C4-2B (cell line): ENCODE data around the gene CAPN12.
"Not testable (repeated sequence)": the region's sequence is repeated elsewhere in the genome, so short reads cannot be mapped to it uniquely, and the experiment has no call there.

Source experiments
- H3K27ac ChIP-seq: fragments of 450-650 bp; 2 replicates; pipeline ENCODE4 v1.5.1; 2017
- CTCF ChIP-seq: fragments of 450-650 bp; conservative IDR thresholded peaks from 2 replicates; pipeline ENCODE4 v1.5.1; 2017; ENCODE audit warnings: mild to moderate bottlenecking
- ZFX ChIP-seq: fragments of 450-650 bp; IDR thresholded peaks from 2 replicates; pipeline ENCODE4 v1.6.1; 2017

The CAPN12 gene, protein sequence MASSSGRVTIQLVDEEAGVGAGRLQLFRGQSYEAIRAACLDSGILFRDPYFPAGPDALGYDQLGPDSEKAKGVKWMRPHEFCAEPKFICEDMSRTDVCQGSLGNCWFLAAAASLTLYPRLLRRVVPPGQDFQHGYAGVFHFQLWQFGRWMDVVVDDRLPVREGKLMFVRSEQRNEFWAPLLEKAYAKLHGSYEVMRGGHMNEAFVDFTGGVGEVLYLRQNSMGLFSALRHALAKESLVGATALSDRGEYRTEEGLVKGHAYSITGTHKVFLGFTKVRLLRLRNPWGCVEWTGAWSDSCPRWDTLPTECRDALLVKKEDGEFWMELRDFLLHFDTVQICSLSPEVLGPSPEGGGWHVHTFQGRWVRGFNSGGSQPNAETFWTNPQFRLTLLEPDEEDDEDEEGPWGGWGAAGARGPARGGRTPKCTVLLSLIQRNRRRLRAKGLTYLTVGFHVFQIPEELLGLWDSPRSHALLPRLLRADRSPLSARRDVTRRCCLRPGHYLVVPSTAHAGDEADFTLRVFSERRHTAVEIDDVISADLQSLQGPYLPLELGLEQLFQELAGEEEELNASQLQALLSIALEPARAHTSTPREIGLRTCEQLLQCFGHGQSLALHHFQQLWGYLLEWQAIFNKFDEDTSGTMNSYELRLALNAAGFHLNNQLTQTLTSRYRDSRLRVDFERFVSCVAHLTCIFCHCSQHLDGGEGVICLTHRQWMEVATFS

DNA sequence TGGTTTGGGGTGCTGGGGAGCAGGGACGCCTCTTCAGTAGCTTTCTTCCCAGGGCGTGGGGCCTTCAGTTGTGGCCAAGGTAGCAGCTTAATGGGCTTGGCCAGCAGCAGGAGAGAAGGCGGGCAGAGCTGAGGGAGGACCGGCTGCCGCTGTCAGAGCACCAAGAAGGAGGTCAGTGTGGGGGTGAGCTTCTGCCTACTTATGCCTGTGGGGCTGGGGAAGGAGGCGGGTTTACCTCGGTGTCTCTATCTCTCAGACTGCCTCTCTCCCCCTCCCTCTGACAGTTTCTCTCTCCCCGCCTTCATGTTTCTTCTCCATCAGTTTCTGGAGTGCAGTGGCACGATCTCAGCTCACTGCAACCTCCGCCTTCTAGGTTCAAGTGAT lies at the start of gene CAPN12:
CAPN12 (minus strand) TSS at position 177 of the 384 bp plus-strand sequence. CDS start 309 bp downstream, outside the sequence.
- TF ChIP-seq CTCF, result no peak
- no peak for TF ChIP-seq ZFX
- H3K27ac ChIP-seq, result no peak within 1 kb of the TSS

DNA sequence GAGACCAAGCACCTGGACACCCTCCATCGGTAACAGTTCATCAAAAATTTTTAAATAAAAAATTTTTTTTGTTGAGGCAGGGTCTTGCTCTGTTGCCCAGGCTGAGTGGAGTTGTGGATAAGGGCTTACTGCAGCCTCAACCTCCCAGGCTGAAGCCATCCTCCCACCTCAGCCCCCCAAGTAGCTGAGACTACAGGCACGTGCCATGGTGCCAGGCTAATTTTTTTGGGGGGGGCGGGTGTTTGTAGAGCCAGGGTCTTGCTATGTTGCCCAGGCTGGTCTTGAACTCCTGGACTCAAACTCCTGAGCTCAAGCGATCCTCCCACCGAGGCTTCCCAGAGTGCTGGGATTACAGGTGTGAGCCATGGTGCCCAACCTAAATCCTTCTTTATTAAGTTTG lies 49.4 kb upstream of the CAPN12 start:
- H3K27ac ChIP-seq, result no peak overlapping the region

GRCh38 chr19:38793177-38793576 lies 48.9 kb upstream of the CAPN12 start:
- no peak for TF ChIP-seq CTCF
- no peak for TF ChIP-seq ZFX
- no peak overlapping the region for H3K27ac ChIP-seq

More for the DNA sequence above, 49.4 kb upstream of the CAPN12 start:
- no peak for TF ChIP-seq CTCF
- no peak for TF ChIP-seq ZFX

DNA sequence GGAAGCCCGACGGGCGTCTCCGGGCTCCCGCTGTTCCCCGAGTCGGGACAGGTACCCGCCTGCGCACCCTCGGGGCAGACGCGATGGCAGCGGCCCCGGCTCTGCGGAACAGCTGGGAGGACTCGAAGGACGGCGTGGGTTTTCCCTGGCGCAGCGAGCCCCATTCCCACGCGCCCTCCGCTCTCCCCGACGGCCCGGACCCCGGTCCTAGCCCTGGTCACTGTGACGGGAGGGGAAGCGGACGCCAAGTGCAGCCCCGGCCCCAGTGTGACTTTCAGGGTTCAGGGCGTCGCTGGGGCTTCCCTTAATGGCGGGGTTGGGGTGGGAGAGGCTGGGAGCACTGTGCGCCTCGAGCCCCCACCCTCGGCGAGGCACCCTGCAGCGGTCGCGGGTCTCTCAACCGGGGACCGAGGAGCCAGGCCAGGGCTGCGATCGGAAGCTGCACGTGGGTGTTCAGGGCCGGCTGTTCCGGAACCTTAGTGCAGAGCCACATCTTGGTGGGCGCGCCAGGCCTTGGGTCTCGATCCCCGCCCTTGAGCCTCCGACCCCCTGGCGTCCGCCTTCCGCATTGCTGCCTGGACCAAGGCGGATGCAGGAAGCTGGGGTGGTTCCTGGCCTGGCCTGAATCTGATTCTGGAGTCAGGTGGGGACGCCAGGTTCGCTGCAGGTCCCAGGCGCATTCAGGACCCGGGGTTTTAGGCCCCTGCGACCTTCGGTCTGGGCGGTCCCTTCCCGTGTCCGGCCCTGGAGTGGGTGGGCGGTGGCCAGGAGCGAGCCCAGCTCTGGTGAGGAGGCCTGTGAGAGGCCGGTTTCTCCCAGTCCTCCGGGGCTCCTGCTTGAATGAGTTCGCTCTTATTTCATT lies 48.2 kb upstream of the CAPN12 start:
- H3K27ac ChIP-seq, result no peak overlapping the region
- TF ChIP-seq CTCF, result no peak
- no peak for TF ChIP-seq ZFX

DNA sequence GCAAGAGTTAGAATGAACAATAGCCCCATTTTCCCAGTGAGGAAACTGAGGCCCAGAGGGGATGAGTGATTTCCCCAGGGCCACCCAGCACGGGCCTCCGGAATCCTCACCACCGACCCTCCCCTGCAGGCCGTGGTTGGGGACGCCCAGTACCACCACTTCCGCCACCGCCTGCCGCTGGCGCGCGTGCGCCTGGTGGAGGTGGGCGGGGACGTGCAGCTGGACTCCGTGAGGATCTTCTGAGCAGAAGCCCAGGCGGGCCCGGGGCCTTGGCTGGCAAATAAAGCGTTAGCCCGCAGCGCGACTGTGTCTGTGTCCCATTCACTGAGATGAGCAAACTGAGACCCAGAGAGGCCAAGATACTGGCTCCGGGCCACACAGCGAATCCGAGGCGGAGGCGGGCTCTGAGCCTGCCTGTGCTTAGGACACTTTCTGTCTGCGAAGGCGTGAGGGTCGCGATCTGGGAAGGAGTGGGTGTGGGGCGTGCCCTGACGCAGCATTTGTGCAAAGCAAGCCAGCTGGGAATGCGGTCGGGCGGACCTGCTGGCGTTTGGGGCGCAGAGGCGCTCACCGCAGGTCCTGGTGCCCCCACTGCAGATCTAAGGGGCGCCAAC lies 47.3 kb upstream of the CAPN12 start:
- not testable (repeated sequence) for H3K27ac ChIP-seq

DNA sequence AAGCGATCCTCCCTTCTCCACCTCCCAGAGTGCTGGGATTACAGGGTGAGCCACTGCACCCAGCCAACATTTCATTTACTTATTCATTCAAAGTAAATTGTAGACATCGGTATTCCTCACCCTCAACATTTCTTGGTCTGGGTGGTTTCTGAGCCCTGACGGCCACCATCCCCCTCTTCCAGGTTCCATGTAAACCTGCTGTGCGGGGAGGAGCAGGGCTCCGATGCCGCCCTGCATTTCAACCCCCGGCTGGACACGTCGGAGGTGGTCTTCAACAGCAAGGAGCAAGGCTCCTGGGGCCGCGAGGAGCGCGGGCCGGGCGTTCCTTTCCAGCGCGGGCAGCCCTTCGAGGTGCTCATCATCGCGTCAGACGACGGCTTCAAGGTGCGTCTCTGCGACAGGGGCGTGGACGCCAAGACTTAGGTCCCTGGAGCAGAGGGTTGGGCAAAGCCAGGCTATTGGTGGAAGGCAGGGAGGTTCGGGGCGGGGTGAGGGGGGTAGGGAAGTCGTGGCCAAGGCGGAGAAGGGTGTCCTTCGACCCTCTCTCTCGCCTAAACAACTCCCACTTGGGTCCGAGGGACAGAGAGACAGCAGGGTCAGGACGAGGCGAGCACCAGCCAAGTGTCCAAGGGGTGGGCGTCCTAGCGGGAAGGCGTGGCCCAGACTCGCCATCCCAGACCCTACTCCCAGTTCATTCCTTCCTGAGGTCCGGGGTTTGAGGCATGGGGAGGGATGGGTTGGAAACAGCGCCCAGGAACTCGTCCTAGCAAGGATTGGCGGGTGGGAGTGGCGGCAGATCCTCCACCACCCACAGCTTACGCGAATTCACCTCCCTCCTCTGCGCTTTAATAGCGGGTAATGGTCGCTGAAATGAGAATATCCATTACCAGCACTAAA lies 46.5 kb upstream of the CAPN12 start:
- H3K27ac ChIP-seq, result not testable (repeated sequence)

DNA sequence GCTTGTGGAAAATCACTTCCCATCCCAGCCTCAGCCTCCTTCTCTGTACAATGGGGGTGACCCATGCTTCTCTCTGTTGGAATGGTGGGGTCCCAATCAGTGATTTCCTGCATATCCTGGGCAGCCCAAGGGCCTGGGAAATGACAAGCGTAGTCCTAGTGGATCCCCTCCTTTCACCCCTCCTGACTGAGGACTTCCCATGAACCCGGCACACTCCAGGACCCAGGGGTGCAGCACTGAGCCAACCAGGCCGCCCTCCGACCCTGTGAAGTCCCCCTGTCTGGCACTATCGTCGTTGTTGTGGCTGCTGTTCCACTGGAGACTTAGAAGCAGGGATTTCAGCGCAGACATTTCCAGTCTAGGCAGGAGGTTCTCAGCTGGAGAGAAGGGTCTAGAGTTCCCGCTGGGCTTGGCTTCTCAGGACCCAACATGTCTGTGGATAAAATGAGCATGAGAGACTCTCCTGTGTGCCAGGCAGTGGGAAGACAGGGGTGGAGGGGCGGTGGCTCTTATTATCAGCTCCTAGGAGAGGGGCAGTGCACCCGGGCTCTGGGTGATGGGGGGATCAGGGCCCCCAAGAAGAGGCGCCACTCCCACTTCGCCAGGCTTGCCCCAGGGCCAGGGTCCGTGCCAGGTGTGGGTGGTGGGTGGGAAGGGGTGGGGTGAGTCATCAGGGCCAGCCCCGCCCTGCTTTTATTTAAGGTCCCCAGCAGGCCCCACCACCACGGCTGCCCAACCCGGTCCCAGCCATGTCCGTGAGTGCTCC lies 44.4 kb upstream of the CAPN12 start, which contains the start of gene LGALS7B:
LGALS7B (plus strand) TSS at position 723 of the 766 bp plus-strand sequence; CDS start at position 750, 27 bp downstream.
- no peak for TF ChIP-seq CTCF
- TF ChIP-seq ZFX, result no peak

More for the DNA sequence above, 44.4 kb upstream of the CAPN12 start, which contains the start of gene LGALS7B:
- H3K27ac ChIP-seq, result no peak within 1 kb of the TSS
